MM.1S (cell line): ENCODE results near the gene MAGI2.

Experiments used
- CTCF ChIP-seq: fragments of 300-600 bp; sonication (generic); IDR thresholded peaks from 2 replicates; pipeline ENCODE4 v1.5.1; 2016; ENCODE audit warnings: antibody characterized with exemption, low read length, mixed read lengths
- EZH2 ChIP-seq: fragments of 300-600 bp; sonication (generic); optimal IDR thresholded peaks from 2 replicates; pipeline ENCODE3; 2017; ENCODE audit warnings: low read depth, mild to moderate bottlenecking, antibody characterized with exemption, low read length, mixed read lengths
- EZH2phosphoT487 ChIP-seq: fragments of 300-600 bp; sonication (generic); IDR thresholded peaks from 2 replicates; pipeline ENCODE4 v1.6.1; 2018; ENCODE audit warnings: antibody characterized with exemption, low read length

- TF ChIP-seq EZH2phosphoT487 (no peak), EZH2 (no peak), CTCF (no peak)
Measured at GRCh38 chr7:78103475-78103874, 1350.0 kb downstream of the MAGI2 start.
